Mesenchymal stem cell (in vitro differentiated cells and primary cell): ENCODE measurements around the gene GPER1.
"Not testable (repeated sequence)": the region's sequence is repeated elsewhere in the genome, so short reads cannot be mapped to it uniquely, and the experiment has no call there.

Experiments used
- DNase-seq: peaks from one replicate; pipeline ENCODE4 v3.0.0-alpha.2; 2013
- H2AFZ ChIP-seq: one replicate; pipeline ENCODE4 v1.6.1; 2013; ENCODE audit warnings: low read depth, mild to moderate bottlenecking, control low read depth, inconsistent platforms, low read length, moderate library complexity
- H2AK5ac ChIP-seq: 2 replicates; pipeline ENCODE4 v1.6.1; 2013; ENCODE audit warnings: low read length, moderate library complexity, mild to moderate bottlenecking, inconsistent platforms; ENCODE audit not compliant: severe bottlenecking
- H2BK120ac ChIP-seq: one replicate; pipeline ENCODE4 v1.6.1; 2013; ENCODE audit warnings: low read depth, mild to moderate bottlenecking, inconsistent platforms, low read length, moderate library complexity
- H2BK12ac ChIP-seq, 2 experiments: one replicate each; pipeline ENCODE4 v1.6.1; 2013; ENCODE audit warnings: inconsistent platforms in 2 of 2, low read length in 2 of 2, mild to moderate bottlenecking in 2 of 2, moderate library complexity in 2 of 2, control low read depth in 1 of 2
- H2BK15ac ChIP-seq: one replicate; pipeline ENCODE4 v1.6.1; 2013; ENCODE audit warnings: mild to moderate bottlenecking, low read depth, inconsistent platforms; ENCODE audit not compliant: poor library complexity, severe bottlenecking
- H2BK5ac ChIP-seq: 2 replicates; pipeline ENCODE4 v1.6.1; 2013; ENCODE audit warnings: low read depth, mild to moderate bottlenecking, low read length, control low read depth, inconsistent platforms; ENCODE audit not compliant: poor library complexity, severe bottlenecking
- H3K14ac ChIP-seq, 2 experiments: one replicate each; pipeline ENCODE4 v1.6.1; 2013; ENCODE audit warnings: inconsistent platforms in 2 of 2, low read length in 2 of 2, control low read depth in 1 of 2, mild to moderate bottlenecking in 1 of 2, moderate library complexity in 1 of 2
- H3K18ac ChIP-seq, 2 experiments: one replicate each; pipeline ENCODE4 v1.6.1; 2013; ENCODE audit warnings: inconsistent platforms in 2 of 2, low read length in 2 of 2, control low read depth in 1 of 2, low read depth in 1 of 2, mild to moderate bottlenecking in 1 of 2
- H3K23ac ChIP-seq, 2 experiments: one replicate each; pipeline ENCODE4 v1.6.1; 2013; ENCODE audit warnings: inconsistent platforms in 2 of 2, low read length in 2 of 2, mild to moderate bottlenecking in 2 of 2, moderate library complexity in 2 of 2, control low read depth in 1 of 2
- H3K27ac ChIP-seq: 2 replicates; pipeline ENCODE4 v1.5.1; 2013; ENCODE audit warnings: mild to moderate bottlenecking, moderate library complexity, low read length, control low read depth, inconsistent platforms; ENCODE audit not compliant: poor library complexity, severe bottlenecking
- H3K27me3 ChIP-seq, 2 experiments: 2 replicates each; pipeline versions ENCODE4 v1.6.1 to v1.7.0; 2013; ENCODE audit warnings: low read length in 2 of 2, mild to moderate bottlenecking in 2 of 2, moderate library complexity in 2 of 2, control low read depth in 1 of 2, inconsistent platforms in 1 of 2; ENCODE audit not compliant: control insufficient read depth in 1 of 2, insufficient read depth in 1 of 2
- H3K36me3 ChIP-seq, 2 experiments: 2 replicates each; pipeline versions ENCODE4 v1.6.1 to v1.7.0; 2013; ENCODE audit warnings: low read length in 2 of 2, control low read depth in 1 of 2, inconsistent platforms in 1 of 2, low read depth in 1 of 2, mild to moderate bottlenecking in 1 of 2; ENCODE audit not compliant: insufficient read depth in 2 of 2, control insufficient read depth in 1 of 2
- H3K4ac ChIP-seq, 2 experiments: one replicate each; pipeline ENCODE4 v1.6.1; 2013; ENCODE audit warnings: inconsistent platforms in 2 of 2, low read length in 2 of 2, mild to moderate bottlenecking in 2 of 2, moderate library complexity in 2 of 2, control low read depth in 1 of 2, low read depth in 1 of 2
- H3K4me1 ChIP-seq: 2 replicates; pipeline ENCODE4 v1.6.1; 2013; ENCODE audit warnings: low read depth, low read length, control low read depth; ENCODE audit not compliant: control insufficient read depth, insufficient read depth
- H3K4me2 ChIP-seq: 2 replicates; pipeline ENCODE4 v1.6.1; 2013; ENCODE audit warnings: low read length, mild to moderate bottlenecking, inconsistent platforms; ENCODE audit not compliant: poor library complexity, severe bottlenecking
- H3K4me3 ChIP-seq, 2 experiments: 2 replicates each; pipeline versions ENCODE4 v1.5.1 to v1.7.0; 2013; ENCODE audit warnings: low read length in 2 of 2, mild to moderate bottlenecking in 2 of 2, control low read depth in 1 of 2, low read depth in 1 of 2; ENCODE audit not compliant: insufficient read depth in 1 of 2
- H3K79me1 ChIP-seq: replicated peaks from 2 replicates; pipeline ENCODE4 v1.6.1; 2013; ENCODE audit warnings: mild to moderate bottlenecking, control low read depth, low read length, inconsistent platforms; ENCODE audit not compliant: poor library complexity, severe bottlenecking
- H3K9ac ChIP-seq: 2 replicates; pipeline ENCODE4 v1.7.0; 2013; ENCODE audit warnings: mild to moderate bottlenecking, low read length, moderate library complexity
- H3K9me3 ChIP-seq: 2 replicates; pipeline ENCODE4 v1.7.0; 2013; ENCODE audit warnings: mild to moderate bottlenecking, low read length; ENCODE audit not compliant: control insufficient read depth
- H4K8ac ChIP-seq: one replicate; pipeline ENCODE4 v1.6.1; 2013; ENCODE audit warnings: inconsistent platforms, mild to moderate bottlenecking, low read length, moderate library complexity
- H4K91ac ChIP-seq: one replicate; pipeline ENCODE4 v1.6.1; 2013; ENCODE audit warnings: mild to moderate bottlenecking, low read length, inconsistent platforms
- WGBS: methylation state at CpG from one replicate; pipeline ENCODE4 v1.1.7; 2013; ENCODE audit warnings: mixed read lengths; 5-methylcytosine and 5-hydroxymethylcytosine counted together

The GPER1 gene

GRCh38 chr7:1073142-1073977 lies 14.6 kb upstream of the GPER1 start:
- Histone ChIP-seq H4K91ac (no peak overlapping the region), H3K18ac (no peak overlapping the region), H2BK5ac (no peak overlapping the region), H3K27me3 (no peaks in the 10 kb centered on the region), H2BK120ac (no peak overlapping the region), H4K8ac (no peak overlapping the region), H2AK5ac (no peak overlapping the region), H3K9me3 (no peaks in the 10 kb centered on the region), H3K4me3 (no peak overlapping the region), H3K14ac (no peak overlapping the region), H3K23ac (no peak overlapping the region), H3K4me1 (peaks cover 7% of the 10 kb centered on the region), H2BK12ac (no peak overlapping the region), H2BK15ac (no peak overlapping the region), H3K4me2 (no peak overlapping the region), H3K36me3 (peaks cover 0 to 24% of the 10 kb centered on the region in 2 experiments), H3K4ac (no peak overlapping the region), H3K79me1 (peaks cover 32% of the 10 kb centered on the region), H3K27ac (no peak overlapping the region), H2AFZ (no peak overlapping the region), H3K9ac (no peak overlapping the region)
- no peak for DNase-seq
- 78% methylated on average over 26 of the region's 61 CpGs for WGBS

DNA sequence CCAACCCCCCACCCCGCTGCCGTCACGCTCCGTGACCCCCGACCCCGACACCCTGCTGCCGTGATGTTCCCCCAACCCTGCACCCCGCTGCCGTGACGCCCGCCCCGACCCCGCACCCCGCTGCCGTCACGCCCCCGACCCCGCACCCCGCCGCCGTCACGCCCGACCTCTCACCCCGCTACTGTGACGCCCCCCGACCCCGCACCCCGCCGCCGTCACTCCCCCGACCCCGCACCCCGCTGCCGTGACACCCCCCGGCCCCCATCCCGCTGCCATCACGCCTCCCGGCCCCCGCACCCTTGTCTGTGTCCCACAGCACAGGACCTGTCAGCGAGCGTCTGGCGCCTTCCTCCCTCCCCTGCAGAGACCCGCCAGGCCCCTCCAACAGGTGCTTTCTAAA lies 13.9 kb upstream of the GPER1 start:
- not testable (repeated sequence) for H2BK12ac ChIP-seq, H2BK120ac ChIP-seq, H3K4ac ChIP-seq, H2AFZ ChIP-seq, H4K8ac ChIP-seq, H3K27ac ChIP-seq, H2BK5ac ChIP-seq, H2BK15ac ChIP-seq, H3K4me3 ChIP-seq, H3K9me3 ChIP-seq, H3K9ac ChIP-seq, H3K4me2 ChIP-seq, H3K14ac ChIP-seq, H3K23ac ChIP-seq, H2AK5ac ChIP-seq, H3K18ac ChIP-seq, H4K91ac ChIP-seq, DNase-seq, H3K4me1 ChIP-seq, H3K27me3 ChIP-seq
- peaks cover 36% of the 10 kb centered on the region for H3K79me1 ChIP-seq
- peaks cover 0 to 27% of the 10 kb centered on the region in 2 experiments for H3K36me3 ChIP-seq
- WGBS: 97% methylated on average over 23 of the region's 43 CpGs

DNA sequence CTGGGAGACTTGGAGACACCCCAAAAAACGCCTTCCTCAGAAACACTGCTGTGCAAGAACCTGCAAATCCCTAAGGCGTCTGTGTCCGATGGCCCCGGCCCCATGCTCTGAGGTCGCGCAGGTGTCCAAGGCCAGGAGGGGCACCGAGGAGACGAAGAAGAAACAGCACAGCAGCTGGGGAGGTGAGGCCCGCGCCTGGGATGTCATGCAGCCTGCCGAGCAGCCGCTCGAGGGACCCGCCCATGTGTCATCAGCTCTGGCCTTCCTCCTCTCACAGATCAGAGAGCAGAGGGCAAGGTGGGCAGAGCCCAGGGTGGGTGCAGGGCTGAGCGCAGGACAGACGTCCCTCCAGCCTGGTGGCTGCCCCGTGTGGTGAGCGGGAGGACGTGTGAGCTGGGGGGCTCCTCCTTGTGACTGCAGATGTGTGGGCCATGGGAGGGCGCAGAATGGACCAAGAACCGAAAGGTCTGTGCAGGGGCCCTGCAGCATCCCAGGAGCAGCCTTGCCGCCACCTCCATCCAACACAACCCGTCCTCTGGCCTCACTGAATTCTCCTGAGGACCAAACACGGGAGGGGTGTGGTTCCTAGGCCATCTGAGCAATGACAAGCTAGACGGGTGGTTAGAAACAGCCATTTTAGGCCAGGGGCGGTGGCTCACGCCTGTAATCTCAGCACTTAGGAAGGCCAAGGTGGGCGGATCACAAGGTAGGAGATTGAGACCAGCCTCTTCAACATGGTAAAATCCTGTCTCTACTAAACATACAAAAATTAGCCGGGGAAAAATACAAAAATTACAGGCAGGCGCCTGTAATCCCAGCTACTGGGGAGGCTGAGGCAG lies 13.1 kb upstream of the GPER1 start:
- no peak overlapping the region for H2BK120ac ChIP-seq
- WGBS: 88% methylated on average over 30 of the region's 30 CpGs
- no peaks in the 10 kb centered on the region for H3K27me3 ChIP-seq
- no peak overlapping the region for H3K9ac ChIP-seq
- H3K23ac ChIP-seq: no peak overlapping the region
- no peak overlapping the region for H2AK5ac ChIP-seq
- H3K27ac ChIP-seq: no peak overlapping the region
- H3K18ac ChIP-seq: no peak overlapping the region
- no peak overlapping the region for H3K4me3 ChIP-seq
- H2BK15ac ChIP-seq: no peak overlapping the region
- H3K4ac ChIP-seq: no peak overlapping the region
- no peak overlapping the region for H4K8ac ChIP-seq
- H3K79me1 ChIP-seq: peaks cover 42% of the 10 kb centered on the region
- H2BK5ac ChIP-seq: no peak overlapping the region
- H4K91ac ChIP-seq: no peak overlapping the region
- peaks cover 0 to 27% of the 10 kb centered on the region in 2 experiments for H3K36me3 ChIP-seq
- H2AFZ ChIP-seq: no peak overlapping the region
- peak overlapping the region in 1 of 2 experiments; percentile 26 for H3K14ac ChIP-seq
- H3K4me1 ChIP-seq: peaks cover 7% of the 10 kb centered on the region
- no peak for DNase-seq
- no peak overlapping the region for H3K4me2 ChIP-seq
- H3K9me3 ChIP-seq: no peaks in the 10 kb centered on the region
- no peak overlapping the region for H2BK12ac ChIP-seq
